Measurements from ENCODE around the gene KIZ. TPM values are rescaled to one million over a fixed set of nuclear protein-coding genes. Genes with fewer than 3 reads are reported as not detected.

The KIZ gene
- total RNA-seq, 4 donors from 2014 or later: 31.3 to 79.4 (median 50.8) TPM

DNA sequence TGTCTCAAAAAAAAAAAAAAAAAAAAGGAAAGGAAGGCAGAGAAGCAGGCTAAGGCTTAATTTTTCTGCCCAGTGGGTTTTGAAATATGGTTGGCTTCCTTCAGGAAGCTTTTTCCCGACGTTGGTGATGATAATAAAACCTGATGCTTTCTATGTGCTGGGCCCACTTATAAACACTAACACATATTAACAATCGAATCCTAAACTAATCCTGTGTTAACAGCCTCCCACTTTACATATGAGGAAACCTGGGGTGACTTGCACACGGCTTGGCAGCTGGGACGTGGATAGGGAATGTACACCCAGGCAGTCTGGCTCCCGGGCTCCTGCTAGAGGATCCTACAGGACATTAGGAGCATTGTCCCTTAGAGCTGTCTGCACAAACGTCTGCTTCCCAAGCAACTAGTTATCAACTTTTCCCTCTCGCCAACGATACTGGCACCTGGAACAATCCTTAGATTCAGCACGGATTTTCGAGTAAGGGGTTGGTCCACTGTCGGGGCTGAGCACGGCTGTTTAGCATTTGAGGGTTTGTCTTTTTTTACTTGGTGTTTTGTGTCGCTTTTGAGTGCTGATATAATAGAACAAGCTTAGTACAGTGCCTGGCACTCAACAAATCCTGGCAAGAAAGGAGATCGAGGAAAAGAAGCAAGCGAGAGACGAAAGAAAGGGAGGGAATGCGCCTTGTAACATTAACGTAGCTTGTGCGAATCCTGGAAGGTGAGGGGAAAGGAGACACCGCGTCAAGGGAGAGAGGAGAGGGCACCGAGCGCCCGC, 622 bp upstream of the KIZ start:
- no peaks in the 10 kb centered on the region for H3K9me3 ChIP-seq
- peak in 2 of 3 donors; percentile 67 to 71 for DNase-seq
- TF ChIP-seq POLR2A (IDR thresholded peaks at IDR 0.05): no peak
- TF ChIP-seq CTCF (IDR thresholded peaks at IDR 0.05): peak in 3 of 6 experiments; percentile 34 to 38 (median 36)
- peaks cover 0 to 5% (median 2%) of the 10 kb centered on the region in 4 donors for H3K4me1 ChIP-seq
- peak overlapping the region; percentile 44 to 88 (median 75) for H3K27ac ChIP-seq
- H3K4me3 ChIP-seq: peak overlapping the region; percentile 81 to 91 (median 84)
- no peaks in the 10 kb centered on the region for H3K27me3 ChIP-seq
- no peaks in the 10 kb centered on the region for H3K36me3 ChIP-seq

DNA sequence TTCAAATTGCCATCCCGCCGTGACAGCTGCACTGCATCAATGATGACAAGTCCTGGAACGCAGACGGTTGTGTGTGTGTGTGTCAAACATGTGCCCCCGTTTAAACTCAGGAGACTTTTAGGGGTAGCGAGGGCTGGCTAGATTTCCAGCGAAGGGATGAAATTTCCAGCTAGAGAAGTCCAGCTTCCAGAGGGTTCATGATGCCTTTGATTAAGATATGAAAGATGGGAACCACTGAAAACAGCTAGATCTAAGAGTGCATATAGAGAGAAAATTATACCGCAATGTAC, 644 bp downstream of the KIZ start:
- TF ChIP-seq CTCF (IDR thresholded peaks at IDR 0.05) (no peak), POLR2A (IDR thresholded peaks at IDR 0.05) (no peak)
- no peak for DNase-seq
- H3K27ac ChIP-seq: peak overlapping the region; percentile 76 to 88 (median 80)
- H3K36me3 ChIP-seq: no peaks in the 10 kb centered on the region
- H3K4me3 ChIP-seq: peak overlapping the region; percentile 81 to 91 (median 84)
- no peaks in the 10 kb centered on the region for H3K27me3 ChIP-seq
- no peaks in the 10 kb centered on the region for H3K9me3 ChIP-seq
- H3K4me1 ChIP-seq: peaks cover 0 to 5% (median 2%) of the 10 kb centered on the region in 4 donors

GRCh38 chr20:21127201-21127981, 1.5 kb downstream of the KIZ start:
- Histone ChIP-seq H3K4me1 (peaks cover 0 to 5% (median 2%) of the 10 kb centered on the region in 4 donors), H3K27ac (no peak overlapping the region), H3K9me3 (no peaks in the 10 kb centered on the region), H3K27me3 (no peaks in the 10 kb centered on the region), H3K36me3 (peaks cover 0 to 2% (median 0%) of the 10 kb centered on the region in 3 donors), H3K4me3 (peak overlapping the region in 2 of 4 donors; percentile 85 to 91)
- TF ChIP-seq POLR2A (IDR thresholded peaks at IDR 0.05) (no peak), CTCF (IDR thresholded peaks at IDR 0.05) (no peak)
- DNase-seq: no peak

DNA sequence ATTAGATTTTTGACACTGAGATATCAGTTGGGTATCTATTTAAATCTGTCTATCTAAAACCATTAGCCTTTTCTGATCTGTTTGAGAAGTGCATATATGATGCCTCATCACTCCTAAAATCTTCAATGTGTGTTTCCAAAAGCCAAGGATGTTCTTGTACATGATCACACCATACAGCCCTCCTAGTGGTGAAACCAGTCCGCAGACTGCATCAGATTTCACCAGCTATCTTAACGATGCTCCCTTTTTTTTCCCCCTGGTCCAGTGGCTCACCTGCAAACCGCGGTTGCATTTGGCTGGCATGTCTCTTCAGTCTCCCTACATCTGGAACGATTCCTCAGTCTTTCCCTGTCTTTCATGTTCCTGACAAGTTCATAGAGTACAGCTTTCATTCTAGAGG, 4.0 kb downstream of the KIZ start:
- Histone ChIP-seq H3K36me3 (peaks cover 0 to 9% (median 0%) of the 10 kb centered on the region in 3 donors), H3K27me3 (no peaks in the 10 kb centered on the region), H3K4me1 (peaks cover 0 to 5% (median 2%) of the 10 kb centered on the region in 4 donors), H3K9me3 (no peaks in the 10 kb centered on the region), H3K4me3 (no peak overlapping the region), H3K27ac (no peak overlapping the region)
- TF ChIP-seq POLR2A (IDR thresholded peaks at IDR 0.05): no peak
- TF ChIP-seq CTCF (IDR thresholded peaks at IDR 0.05): no peak
- DNase-seq: no peak

DNA sequence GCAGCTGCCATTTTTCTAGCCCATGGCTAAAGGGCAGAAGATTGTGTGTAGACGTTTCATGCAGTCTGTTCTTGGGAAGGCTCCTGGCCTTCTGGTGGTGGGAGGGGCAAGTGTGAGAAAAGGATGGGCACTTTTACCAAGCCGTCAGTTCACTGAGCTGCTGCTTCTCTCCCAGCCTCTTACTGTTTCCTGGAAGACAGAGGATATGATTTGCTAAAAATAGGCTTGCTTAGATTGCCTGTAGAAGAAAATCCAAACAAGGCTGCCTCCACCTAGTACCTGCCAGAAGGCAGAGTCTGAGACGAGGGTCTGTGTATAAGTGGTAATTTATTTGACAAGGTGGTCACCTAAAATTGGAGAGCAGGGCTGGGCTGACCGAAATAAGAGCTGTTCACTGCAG, 7.5 kb downstream of the KIZ start:
- Histone ChIP-seq H3K27me3 (no peaks in the 10 kb centered on the region), H3K27ac (no peak overlapping the region)

More for the DNA sequence above, 7.5 kb downstream of the KIZ start:
- TF ChIP-seq POLR2A (IDR thresholded peaks at IDR 0.05): no peak
- TF ChIP-seq CTCF (IDR thresholded peaks at IDR 0.05): no peak
- no peak overlapping the region for H3K4me3 ChIP-seq
- no peak for DNase-seq
- H3K36me3 ChIP-seq: peaks cover 0 to 13% (median 0%) of the 10 kb centered on the region in 3 donors
- H3K9me3 ChIP-seq: no peaks in the 10 kb centered on the region
- H3K4me1 ChIP-seq: no peaks in the 10 kb centered on the region
